Measurements from ENCODE around the gene ZNF426. TPM values are rescaled to one million over a fixed set of nuclear protein-coding genes. Genes with fewer than 3 reads are reported as not detected.

Gene ZNF426
- total RNA-seq, 4 donors from 2014 or later = 6.5 to 29.9 (median 16.4) TPM

DNA sequence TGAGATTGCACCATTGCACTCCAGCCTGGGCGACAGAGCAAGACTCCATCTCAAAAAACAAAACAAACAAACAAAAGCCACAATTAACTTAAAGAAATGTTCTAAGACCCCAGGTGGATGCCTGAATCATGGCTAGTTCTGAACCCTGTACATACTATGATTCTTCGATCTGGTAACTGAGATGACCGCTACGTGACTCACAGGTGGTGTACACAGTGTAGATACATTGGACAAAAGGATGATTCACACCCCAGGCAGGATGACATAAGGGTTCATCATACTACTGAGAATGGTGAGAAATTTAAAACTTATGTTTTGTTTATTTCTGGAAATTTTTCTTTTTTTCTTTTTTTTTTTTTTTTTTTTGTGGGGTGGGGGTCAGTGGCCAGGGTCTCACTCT, 6.5 kb downstream of the ZNF426 start:
- intact Hi-C loops (cut with DNase I; ENCODE audit: low total_unique reads) = no loop called here
- H3K9me3 ChIP-seq = peaks cover 71 to 79% of the 10 kb centered on the region in 2 donors
- 96 to 100% methylated on average over 4 of the region's 4 CpGs for WGBS, 2 donors (ENCODE audit: low coverage in 1 of 2)

DNA sequence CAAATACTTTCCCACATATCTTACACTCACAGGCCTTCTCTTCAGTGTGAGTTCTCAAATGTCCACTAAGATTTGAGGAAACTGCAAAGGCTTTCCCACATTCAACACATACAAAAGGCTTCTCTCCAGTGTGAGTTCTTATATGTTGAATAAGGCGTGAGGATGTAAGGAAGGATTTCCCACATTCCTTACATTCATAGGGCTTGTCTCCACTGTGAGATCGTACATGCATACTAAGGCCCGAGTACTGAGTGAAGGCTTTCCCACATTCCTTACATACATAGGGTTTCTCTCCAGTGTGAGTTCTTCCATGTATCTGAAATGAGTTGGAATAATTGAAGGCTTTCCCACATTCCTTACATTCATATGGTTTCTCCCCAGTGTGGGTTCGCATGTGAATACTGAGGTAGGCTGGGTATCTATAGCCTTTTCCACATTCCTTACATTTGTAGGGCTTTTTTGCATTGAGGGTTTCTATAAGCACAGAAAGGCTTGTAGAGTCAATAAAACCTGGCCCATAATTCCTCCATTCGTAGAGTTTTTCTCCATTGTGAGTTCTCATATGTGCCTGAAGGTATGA, 9.6 kb downstream of the ZNF426 start:
- H3K27me3 ChIP-seq = no peaks in the 10 kb centered on the region
- no peak overlapping the region for H3K4me3 ChIP-seq
- no peak for DNase-seq
- TF ChIP-seq POLR2A (IDR thresholded peaks at IDR 0.05) (no peak), POLR2AphosphoS5 (IDR thresholded peaks at IDR 0.05) (no peak), EP300 (IDR thresholded peaks at IDR 0.05; ENCODE audit: low read depth) (no peak)
- TF ChIP-seq, protein P1, sequence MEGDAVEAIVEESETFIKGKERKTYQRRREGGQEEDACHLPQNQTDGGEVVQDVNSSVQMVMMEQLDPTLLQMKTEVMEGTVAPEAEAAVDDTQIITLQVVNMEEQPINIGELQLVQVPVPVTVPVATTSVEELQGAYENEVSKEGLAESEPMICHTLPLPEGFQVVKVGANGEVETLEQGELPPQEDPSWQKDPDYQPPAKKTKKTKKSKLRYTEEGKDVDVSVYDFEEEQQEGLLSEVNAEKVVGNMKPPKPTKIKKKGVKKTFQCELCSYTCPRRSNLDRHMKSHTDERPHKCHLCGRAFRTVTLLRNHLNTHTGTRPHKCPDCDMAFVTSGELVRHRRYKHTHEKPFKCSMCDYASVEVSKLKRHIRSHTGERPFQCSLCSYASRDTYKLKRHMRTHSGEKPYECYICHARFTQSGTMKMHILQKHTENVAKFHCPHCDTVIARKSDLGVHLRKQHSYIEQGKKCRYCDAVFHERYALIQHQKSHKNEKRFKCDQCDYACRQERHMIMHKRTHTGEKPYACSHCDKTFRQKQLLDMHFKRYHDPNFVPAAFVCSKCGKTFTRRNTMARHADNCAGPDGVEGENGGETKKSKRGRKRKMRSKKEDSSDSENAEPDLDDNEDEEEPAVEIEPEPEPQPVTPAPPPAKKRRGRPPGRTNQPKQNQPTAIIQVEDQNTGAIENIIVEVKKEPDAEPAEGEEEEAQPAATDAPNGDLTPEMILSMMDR (IDR thresholded peaks at IDR 0.05) = no peak
- WGBS, 2 donors (ENCODE audit: low coverage in 1 of 2) = 86 to 98% methylated on average over 1 to 5 of the region's 5 CpGs
- peaks cover 91 to 96% of the 10 kb centered on the region in 2 donors for H3K9me3 ChIP-seq
- H3K4me1 ChIP-seq = no peaks in the 10 kb centered on the region
- intact Hi-C loops (cut with DNase I; ENCODE audit: low total_unique reads) = no loop called here
- no peak overlapping the region for H3K27ac ChIP-seq
- peaks cover 23 to 87% (median 58%) of the 10 kb centered on the region in 4 donors for H3K36me3 ChIP-seq
- in situ Hi-C loops (cut with MboI; ENCODE audit: low pct_ligation_motif_present in 1 of 4, low pct_unique_long_range_greater_than_20kb in 1 of 4, low sequenced_read_pairs in 3 of 4) = no loop called here

More for the DNA sequence above, 6.5 kb downstream of the ZNF426 start:
- H3K27ac ChIP-seq = no peak overlapping the region
- peaks cover 23 to 94% (median 63%) of the 10 kb centered on the region in 4 donors for H3K36me3 ChIP-seq
- in situ Hi-C loops (cut with MboI; ENCODE audit: low pct_ligation_motif_present in 1 of 4, low pct_unique_long_range_greater_than_20kb in 1 of 4, low sequenced_read_pairs in 3 of 4) = no loop called here
- TF ChIP-seq POLR2AphosphoS5 (IDR thresholded peaks at IDR 0.05) (no peak), POLR2A (IDR thresholded peaks at IDR 0.05) (no peak), EP300 (IDR thresholded peaks at IDR 0.05; ENCODE audit: low read depth) (no peak)
- TF ChIP-seq, protein P1 (IDR thresholded peaks at IDR 0.05) = no peak
- no peaks in the 10 kb centered on the region for H3K4me1 ChIP-seq
- no peaks in the 10 kb centered on the region for H3K27me3 ChIP-seq
- H3K4me3 ChIP-seq = no peak overlapping the region
- no peak for DNase-seq

DNA sequence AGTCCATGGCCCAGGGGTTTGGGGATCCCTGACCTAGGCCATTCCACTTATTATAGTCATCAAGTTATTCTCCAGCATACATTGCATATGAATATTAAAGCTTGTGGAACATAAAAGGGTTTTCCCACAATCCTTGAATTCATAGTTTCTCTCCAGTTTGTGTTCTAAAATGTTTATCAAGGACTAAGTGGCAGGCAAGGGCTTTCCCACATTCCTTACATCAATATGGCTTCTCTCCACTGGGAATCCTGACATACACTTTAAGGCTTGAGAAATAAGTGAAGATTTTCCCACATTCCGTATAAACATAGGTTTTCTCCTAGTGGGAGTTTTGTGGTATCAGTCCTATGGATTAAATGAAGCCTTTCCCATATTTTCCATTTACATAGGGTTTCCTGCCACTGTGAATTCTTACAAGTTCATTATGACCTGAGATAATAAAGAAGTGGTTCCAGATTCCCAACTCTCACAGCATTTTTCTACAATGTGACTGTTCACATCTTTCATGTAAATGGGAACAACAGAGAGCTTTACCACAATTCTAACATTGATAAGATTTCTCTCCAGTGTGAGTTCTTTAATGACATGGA, 14.5 kb downstream of the ZNF426 start:
- Histone ChIP-seq H3K4me1 (no peaks in the 10 kb centered on the region), H3K36me3 (peaks cover 8 to 38% (median 23%) of the 10 kb centered on the region in 4 donors), H3K27me3 (no peaks in the 10 kb centered on the region), H3K4me3 (no peak overlapping the region), H3K27ac (no peak overlapping the region), H3K9me3 (peaks cover 81 to 95% of the 10 kb centered on the region in 2 donors)
- intact Hi-C loops (cut with DNase I; ENCODE audit: low total_unique reads) = no loop called here
- in situ Hi-C loops (cut with MboI; ENCODE audit: low pct_ligation_motif_present in 1 of 4, low pct_unique_long_range_greater_than_20kb in 1 of 4, low sequenced_read_pairs in 3 of 4) = no loop called here
- TF ChIP-seq, protein P1 (IDR thresholded peaks at IDR 0.05) = no peak
- TF ChIP-seq POLR2AphosphoS5 (IDR thresholded peaks at IDR 0.05) = no peak
- TF ChIP-seq EP300 (IDR thresholded peaks at IDR 0.05; ENCODE audit: low read depth) = no peak
- no peak for TF ChIP-seq POLR2A (IDR thresholded peaks at IDR 0.05)
- 97 to 100% methylated on average over 1 of the region's 1 CpG for WGBS, 2 donors (ENCODE audit: low coverage in 1 of 2)
- no peak for DNase-seq

DNA sequence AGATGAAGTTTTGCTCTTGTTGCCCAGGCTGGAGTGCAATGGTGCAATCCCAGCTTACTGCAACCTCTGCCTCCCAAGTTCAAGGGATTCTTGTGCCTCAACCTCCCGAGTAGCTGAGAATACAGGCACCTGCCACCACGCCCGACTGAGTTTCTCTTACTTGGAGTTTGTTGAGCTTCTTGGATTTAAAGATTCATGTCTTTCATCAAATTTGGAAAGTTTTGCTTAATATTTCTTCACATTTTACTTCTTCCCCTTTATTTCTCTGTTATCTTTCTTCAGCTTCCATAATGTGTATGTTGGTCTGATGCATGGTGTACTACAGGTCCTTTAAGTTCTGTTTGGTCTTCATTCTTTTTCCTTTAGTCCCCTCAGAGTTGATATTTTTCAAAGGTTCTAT, 31.2 kb downstream of the ZNF426 start:
- TF ChIP-seq EP300 (IDR thresholded peaks at IDR 0.05; ENCODE audit: low read depth) (no peak), POLR2A (IDR thresholded peaks at IDR 0.05) (no peak), POLR2AphosphoS5 (IDR thresholded peaks at IDR 0.05) (no peak)
- TF ChIP-seq, protein P1 (IDR thresholded peaks at IDR 0.05) = no peak
- Histone ChIP-seq H3K27ac (no peak overlapping the region), H3K27me3 (no peaks in the 10 kb centered on the region), H3K4me1 (no peaks in the 10 kb centered on the region), H3K36me3 (no peaks in the 10 kb centered on the region), H3K4me3 (no peak overlapping the region), H3K9me3 (peaks cover 28 to 46% of the 10 kb centered on the region in 2 donors)
- no peak for DNase-seq
- in situ Hi-C loops (cut with MboI; ENCODE audit: low pct_ligation_motif_present in 1 of 4, low pct_unique_long_range_greater_than_20kb in 1 of 4, low sequenced_read_pairs in 3 of 4) (no loop called here), intact Hi-C loops (cut with DNase I; ENCODE audit: low total_unique reads) (no loop called here)
- WGBS, 2 donors (ENCODE audit: low coverage in 1 of 2) = 81% methylated on average over 3 of the region's 3 CpGs
